SK-N-SH treated with all-trans-retinoic acid at 6 μM for 48 hours (cell line): ENCODE results near the gene IAPP.

Experiments used
- ARNTL ChIP-seq: fragments of 450-650 bp; formaldehyde crosslinking; IDR thresholded peaks from 2 replicates; pipeline ENCODE4 v1.5.0; 2020; ENCODE audit warnings: low read depth, mild to moderate bottlenecking, moderate library complexity, borderline replicate concordance
- BACH2 ChIP-seq: fragments of 250-450 bp; sonication (Bioruptor Pico); IDR thresholded peaks from 2 replicates; pipeline ENCODE4 v1.9.0; 2021; ENCODE audit warnings: mild to moderate bottlenecking, borderline replicate concordance
- ESRRG ChIP-seq: fragments of 250-450 bp; sonication (Bioruptor Pico); IDR thresholded peaks from 2 replicates; pipeline ENCODE4 v1.6.1; 2021; ENCODE audit warnings: mild to moderate bottlenecking
- GLIS3 ChIP-seq: fragments of 250-450 bp; sonication (Bioruptor Pico); IDR thresholded peaks from 2 replicates; pipeline ENCODE4 v1.5.0; 2020; ENCODE audit warnings: mild to moderate bottlenecking, moderate library complexity
- ISL1 ChIP-seq: fragments of 250-450 bp; sonication (Bioruptor Pico); IDR thresholded peaks from 2 replicates; pipeline ENCODE4 v2.1.2; 2022; ENCODE audit warnings: mild to moderate bottlenecking, moderate library complexity
- RARB ChIP-seq: fragments of 250-450 bp; sonication (Bioruptor Pico); IDR thresholded peaks from 2 replicates; pipeline ENCODE4 v1.8.0; 2021; ENCODE audit warnings: mild to moderate bottlenecking, moderate library complexity
- TOX ChIP-seq: fragments of 250-450 bp; sonication (Bioruptor Pico); IDR thresholded peaks from 2 replicates; pipeline ENCODE4 v1.8.0; 2021; ENCODE audit warnings: mild to moderate bottlenecking, moderate library complexity, borderline replicate concordance
- ZC3H10 ChIP-seq: fragments of 250-450 bp; sonication (Bioruptor Pico); IDR thresholded peaks from 2 replicates; pipeline ENCODE4 v1.5.1; 2021; ENCODE audit warnings: mild to moderate bottlenecking, moderate library complexity
- ZFP3 ChIP-seq: fragments of 250-450 bp; sonication (Bioruptor Pico); IDR thresholded peaks from 2 replicates; pipeline ENCODE4 v1.5.0; 2020; ENCODE audit warnings: mild to moderate bottlenecking, moderate library complexity
- ZFP30 ChIP-seq: fragments of 450-650 bp; formaldehyde crosslinking; IDR thresholded peaks from 2 replicates; pipeline ENCODE4 v1.5.0; 2022; ENCODE audit warnings: mild to moderate bottlenecking, moderate library complexity
- ZNF70 ChIP-seq: fragments of 450-650 bp; formaldehyde crosslinking; IDR thresholded peaks from 2 replicates; pipeline ENCODE4 v1.5.0; 2020; ENCODE audit warnings: mild to moderate bottlenecking, moderate library complexity
- TF ChIP-seq, protein P1 (sequence below): fragments of 250-450 bp; sonication (Bioruptor Pico); IDR thresholded peaks from 2 replicates; pipeline ENCODE4 v1.8.0; 2020; ENCODE audit warnings: mild to moderate bottlenecking, moderate library complexity, borderline replicate concordance
- TF ChIP-seq, protein P2 (sequence below): fragments of 250-450 bp; sonication (Bioruptor Pico); IDR thresholded peaks from 2 replicates; pipeline ENCODE4 v1.5.1; 2020; ENCODE audit warnings: low read depth, mild to moderate bottlenecking, moderate library complexity
- TF ChIP-seq, protein P3 (sequence below): fragments of 250-450 bp; sonication (Bioruptor Pico); IDR thresholded peaks from 2 replicates; pipeline ENCODE4 v1.8.0; 2021; ENCODE audit warnings: low read depth, mild to moderate bottlenecking, moderate library complexity, borderline replicate concordance

DNA sequence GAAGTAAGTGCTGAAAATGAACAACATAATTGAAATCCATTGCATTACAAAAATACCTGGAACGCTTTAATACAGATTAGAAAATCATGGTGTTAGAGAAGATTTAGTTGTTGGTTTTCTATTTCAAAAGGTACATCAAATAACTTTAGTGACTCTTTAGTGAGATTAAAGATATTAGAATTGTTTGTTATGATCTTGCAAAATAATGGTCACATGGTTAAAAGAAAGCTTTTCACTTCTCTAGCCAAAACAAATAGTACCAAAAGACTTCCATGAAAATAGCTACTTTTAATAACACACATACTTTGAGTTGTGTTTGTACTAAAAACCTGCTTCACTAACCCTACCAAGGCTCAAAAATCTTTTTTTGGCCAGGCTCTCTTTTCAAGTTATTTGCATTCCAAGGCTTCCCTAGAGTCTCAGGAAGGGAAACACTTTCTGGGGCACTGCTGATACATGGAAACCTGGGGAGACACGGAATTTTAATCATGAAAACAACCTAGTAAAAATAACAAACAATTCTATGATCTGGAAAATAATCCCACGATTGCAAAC is 37.9 kb upstream of the IAPP start, which contains the start of gene SLCO1A2:
- TF ChIP-seq RARB (CRISPR knock-in tag): no peak
- TF ChIP-seq, protein P1, sequence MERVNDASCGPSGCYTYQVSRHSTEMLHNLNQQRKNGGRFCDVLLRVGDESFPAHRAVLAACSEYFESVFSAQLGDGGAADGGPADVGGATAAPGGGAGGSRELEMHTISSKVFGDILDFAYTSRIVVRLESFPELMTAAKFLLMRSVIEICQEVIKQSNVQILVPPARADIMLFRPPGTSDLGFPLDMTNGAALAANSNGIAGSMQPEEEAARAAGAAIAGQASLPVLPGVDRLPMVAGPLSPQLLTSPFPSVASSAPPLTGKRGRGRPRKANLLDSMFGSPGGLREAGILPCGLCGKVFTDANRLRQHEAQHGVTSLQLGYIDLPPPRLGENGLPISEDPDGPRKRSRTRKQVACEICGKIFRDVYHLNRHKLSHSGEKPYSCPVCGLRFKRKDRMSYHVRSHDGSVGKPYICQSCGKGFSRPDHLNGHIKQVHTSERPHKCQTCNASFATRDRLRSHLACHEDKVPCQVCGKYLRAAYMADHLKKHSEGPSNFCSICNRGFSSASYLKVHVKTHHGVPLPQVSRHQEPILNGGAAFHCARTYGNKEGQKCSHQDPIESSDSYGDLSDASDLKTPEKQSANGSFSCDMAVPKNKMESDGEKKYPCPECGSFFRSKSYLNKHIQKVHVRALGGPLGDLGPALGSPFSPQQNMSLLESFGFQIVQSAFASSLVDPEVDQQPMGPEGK (CRISPR knock-in tag): no peak
- TF ChIP-seq ARNTL (CRISPR knock-in tag): no peak
- TF ChIP-seq ZFP3: no peak
- TF ChIP-seq ESRRG: no peak
- TF ChIP-seq, protein P2, sequence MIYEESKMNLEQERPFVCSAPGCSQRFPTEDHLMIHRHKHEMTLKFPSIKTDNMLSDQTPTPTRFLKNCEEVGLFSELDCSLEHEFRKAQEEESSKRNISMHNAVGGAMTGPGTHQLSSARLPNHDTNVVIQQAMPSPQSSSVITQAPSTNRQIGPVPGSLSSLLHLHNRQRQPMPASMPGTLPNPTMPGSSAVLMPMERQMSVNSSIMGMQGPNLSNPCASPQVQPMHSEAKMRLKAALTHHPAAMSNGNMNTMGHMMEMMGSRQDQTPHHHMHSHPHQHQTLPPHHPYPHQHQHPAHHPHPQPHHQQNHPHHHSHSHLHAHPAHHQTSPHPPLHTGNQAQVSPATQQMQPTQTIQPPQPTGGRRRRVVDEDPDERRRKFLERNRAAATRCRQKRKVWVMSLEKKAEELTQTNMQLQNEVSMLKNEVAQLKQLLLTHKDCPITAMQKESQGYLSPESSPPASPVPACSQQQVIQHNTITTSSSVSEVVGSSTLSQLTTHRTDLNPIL (CRISPR knock-in tag): no peak
- no peak for TF ChIP-seq TOX
- no peak for TF ChIP-seq ZFP30
- no peak for TF ChIP-seq ZC3H10 (CRISPR knock-in tag)
- no peak for TF ChIP-seq GLIS3 (CRISPR knock-in tag)
- no peak for TF ChIP-seq ZNF70 (CRISPR knock-in tag)
- no peak for TF ChIP-seq ISL1
- TF ChIP-seq, protein P3, sequence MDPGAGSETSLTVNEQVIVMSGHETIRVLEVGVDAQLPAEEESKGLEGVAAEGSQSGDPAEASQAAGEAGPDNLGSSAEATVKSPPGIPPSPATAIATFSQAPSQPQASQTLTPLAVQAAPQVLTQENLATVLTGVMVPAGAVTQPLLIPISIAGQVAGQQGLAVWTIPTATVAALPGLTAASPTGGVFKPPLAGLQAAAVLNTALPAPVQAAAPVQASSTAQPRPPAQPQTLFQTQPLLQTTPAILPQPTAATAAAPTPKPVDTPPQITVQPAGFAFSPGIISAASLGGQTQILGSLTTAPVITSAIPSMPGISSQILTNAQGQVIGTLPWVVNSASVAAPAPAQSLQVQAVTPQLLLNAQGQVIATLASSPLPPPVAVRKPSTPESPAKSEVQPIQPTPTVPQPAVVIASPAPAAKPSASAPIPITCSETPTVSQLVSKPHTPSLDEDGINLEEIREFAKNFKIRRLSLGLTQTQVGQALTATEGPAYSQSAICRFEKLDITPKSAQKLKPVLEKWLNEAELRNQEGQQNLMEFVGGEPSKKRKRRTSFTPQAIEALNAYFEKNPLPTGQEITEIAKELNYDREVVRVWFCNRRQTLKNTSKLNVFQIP (CRISPR knock-in tag): no peak
- TF ChIP-seq BACH2: no peak
